HG02852 (cell line): Measurements from ENCODE around the gene TSPAN33.
A peak's percentile ranks its signal among the peaks of the same experiment; 100 is the strongest.
"Not testable (repeated sequence)": the region's sequence is repeated elsewhere in the genome, so short reads cannot be mapped to it uniquely, and the experiment has no call there.

Experiments
- ATAC-seq: cut with Tn5 transposase; IDR thresholded peaks from one replicate; pipeline ENCODE4 v1.9.1; 2021; ENCODE audit warnings: mild to moderate bottlenecking, moderate library complexity; ENCODE audit not compliant: unreplicated experiment

The TSPAN33 gene

DNA sequence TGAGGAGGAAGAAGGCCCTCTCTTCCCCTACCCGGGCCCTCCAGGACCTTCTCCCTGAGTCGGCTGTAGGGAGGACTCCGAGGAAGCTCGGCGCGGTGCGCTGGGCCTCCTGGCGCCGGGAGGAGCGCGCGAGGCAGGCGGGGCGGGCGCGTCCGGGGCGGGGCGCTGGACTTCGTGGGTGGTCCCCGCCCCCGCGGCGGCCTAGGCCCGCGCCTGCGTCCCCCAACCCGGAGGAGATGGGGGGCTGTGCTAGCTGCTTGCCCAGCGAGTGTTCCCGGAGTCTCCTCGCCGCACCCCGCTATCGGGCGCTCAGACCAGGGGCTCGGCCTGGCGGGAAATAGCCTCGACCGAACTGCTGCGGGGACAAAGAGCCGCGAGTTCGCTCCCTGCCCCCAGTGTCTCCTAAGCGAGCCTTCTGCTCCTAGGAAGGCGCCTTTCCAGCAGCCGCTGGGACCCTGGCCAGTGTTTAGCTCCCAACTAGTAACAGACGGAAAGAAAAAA is 24.7 kb downstream of the TSPAN33 start:
- peak; percentile 25 for ATAC-seq

- peak; percentile 68 for ATAC-seq
Observed at GRCh38 chr7:129169686-129170440, 25.4 kb downstream of the TSPAN33 start.

DNA sequence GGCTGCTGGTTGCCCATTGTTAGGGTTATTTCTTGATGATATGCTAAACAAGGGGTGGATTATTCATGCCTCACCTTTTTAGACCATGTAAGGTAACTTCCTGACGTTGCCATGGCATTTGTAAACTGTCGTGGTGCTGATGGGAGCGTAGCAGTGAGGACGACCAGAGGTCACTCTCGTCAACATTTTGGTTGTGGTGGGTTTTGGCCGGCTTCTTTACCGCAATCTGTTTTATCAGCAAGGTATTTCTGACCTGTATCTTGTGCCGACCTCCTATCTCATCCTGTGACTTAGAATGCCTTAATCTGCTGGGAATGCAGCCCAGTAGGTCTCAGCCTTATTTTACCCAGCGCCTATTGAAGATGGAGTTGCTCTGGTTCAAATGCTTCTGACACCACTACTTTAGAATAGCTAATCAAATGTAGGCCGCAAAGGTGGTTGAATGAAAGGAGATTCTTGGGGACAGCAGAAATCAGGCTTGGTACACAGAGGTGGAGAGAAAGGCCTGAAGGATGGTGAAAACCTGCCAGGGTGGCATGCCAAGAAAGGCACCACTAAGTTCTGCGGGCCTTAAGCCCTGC is 26.0 kb downstream of the TSPAN33 start:
- ATAC-seq = no peak

DNA sequence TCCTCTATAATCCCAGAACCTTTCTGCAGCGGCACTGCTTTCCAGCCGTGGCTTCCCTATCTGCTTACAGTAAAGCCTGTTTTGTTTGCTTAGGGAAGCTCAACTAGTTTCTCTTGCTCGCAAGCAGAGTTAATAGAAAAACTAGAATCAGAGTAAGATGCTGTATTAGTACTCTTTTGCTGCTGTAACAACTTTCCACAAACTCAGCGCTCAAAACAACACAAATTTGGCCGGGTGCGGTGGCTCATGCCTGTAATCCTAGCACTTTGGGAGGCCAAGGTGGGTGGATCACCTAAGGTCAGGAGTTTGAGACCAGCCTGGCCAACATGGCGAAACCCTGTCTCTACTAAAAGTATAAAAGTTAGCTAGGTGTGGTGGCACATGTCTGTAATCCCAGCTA is 29.4 kb downstream of the TSPAN33 start:
- ATAC-seq = not testable (repeated sequence)

GRCh38 chr7:129176916-129177710 is 32.6 kb downstream of the TSPAN33 start:
- no peak for ATAC-seq

DNA sequence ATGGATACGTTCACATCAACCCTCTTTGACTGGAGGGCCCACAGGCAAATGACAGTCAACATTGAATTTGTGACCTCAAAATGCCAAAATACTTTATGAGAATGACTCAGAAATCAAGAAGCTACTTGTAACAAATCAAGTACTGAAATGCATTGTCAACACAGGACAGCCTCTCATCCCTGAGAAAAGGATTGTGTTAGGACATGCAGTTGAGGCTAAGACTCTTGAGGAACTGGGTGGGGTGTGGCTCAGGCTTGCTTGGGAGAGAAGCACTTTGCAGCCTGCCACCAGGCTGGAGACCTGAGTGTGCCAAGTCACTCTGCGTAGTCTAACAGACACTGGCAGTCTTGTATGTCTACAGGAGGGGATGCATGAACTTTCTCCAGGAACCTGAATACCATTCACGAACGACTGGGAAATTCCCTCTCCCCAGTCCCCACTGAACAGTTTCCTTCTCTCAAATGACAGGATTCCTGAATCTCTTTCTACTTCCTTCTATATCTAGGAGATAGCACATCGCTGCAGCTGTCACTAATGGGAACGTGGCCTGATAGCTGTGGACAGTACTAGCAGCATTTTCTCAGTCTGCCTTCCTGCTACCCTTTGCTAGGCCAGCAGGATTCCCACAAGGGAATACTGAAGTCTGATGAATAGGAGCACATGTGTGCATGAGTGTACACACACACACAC is 40.6 kb downstream of the TSPAN33 start:
- no peak for ATAC-seq

- ATAC-seq = no peak
Observed at GRCh38 chr7:129186749-129187260, 42.3 kb downstream of the TSPAN33 start.

DNA sequence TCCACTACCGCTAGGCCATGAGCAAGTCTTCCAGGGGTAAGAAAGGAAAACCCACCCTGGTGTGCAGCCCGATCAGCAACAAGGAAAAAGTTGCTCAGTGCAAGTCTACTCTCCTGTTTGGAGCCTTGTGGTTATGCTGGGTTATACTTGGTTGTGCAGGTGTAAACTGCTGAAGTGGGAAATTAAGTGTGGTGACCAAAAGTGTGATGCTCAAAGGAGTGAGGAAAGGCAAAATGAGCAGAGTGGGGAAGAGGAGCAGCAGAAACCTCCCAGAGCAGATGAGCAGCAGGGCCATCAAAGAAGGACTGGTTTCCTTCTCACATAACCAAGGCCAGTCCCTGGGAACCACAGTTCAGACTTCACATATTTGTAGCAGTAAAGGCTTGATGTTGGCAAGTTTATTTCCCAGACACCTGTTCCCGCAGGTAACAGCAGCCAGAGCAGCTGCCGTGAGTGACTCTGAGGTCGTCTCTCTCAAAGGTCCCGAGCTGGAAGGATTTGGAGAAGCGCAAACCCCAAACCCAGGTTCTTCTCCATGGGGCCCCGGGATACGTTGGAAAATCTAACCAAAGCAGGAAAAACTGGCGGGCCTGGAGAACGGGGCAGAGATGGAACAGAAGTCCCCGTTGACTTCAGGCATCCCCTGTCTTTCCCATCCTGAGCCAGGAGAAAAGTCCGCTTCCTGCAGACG is 43.3 kb downstream of the TSPAN33 start:
- ATAC-seq = no peak

DNA sequence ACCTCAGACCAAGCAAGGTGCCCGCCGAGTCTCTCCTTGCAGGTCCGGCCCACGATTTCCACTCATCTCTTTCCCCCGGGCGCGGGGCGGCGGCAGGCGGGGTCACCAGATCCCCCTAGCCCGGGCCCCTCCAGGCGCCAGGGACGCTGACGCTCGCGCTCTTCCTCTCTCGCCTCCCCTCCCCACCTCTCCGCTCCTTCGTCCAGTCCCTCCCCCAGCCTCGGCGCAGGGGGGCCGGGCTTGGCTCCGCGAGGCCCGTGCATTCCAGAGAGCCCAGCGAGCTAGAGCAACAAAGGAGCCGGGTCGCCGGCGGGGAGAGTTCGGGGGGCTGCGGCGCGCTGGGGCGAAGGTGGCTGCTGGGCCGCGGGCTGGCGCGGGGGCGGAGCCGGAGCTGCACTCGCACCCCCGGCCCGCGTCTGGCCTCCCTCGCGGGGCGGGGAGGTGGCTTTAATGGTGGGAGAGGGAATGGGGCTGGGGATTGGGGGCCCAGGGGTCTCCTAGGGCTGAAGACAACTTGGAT is 43.9 kb downstream of the TSPAN33 start, which contains the start of gene SMO:
SMO (plus strand) TSS at position 262 of the 520 bp plus-strand sequence. CDS start 519 bp downstream, outside the sequence.
- no peak for ATAC-seq

GRCh38 chr7:129188892-129189660 is 44.6 kb downstream of the TSPAN33 start:
- ATAC-seq = no peak

DNA sequence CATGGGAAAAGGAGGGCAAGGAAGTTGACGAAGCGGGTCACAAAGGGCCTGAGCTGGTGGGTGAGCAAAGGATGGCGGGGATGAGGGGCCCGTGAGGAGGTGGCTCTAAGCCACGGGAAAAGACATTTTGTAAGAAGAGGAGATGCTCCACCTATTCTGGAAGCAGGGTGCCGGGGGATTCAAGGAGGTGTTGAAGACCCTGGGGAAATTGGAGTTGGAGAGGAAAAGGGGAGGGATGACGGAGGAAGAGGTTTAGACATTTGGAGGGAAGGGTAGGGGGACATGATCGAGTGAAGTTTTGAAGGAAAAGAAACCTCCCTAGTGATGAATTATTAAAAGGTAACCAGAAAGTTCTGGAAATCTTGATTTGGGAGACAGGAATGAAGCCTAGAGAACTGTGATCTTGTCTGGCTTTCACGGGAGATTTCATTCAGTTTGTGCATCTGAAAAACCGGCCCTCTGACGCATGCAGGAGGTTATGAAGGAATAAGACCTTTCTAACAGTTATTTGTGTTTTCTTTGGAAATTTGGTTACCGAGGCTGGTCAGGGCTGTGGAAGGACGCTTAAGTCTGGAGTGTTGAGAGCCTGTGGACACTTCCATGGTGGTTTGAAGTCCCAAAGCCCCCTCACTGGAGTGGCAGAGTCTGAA is 45.3 kb downstream of the TSPAN33 start:
- no peak for ATAC-seq

DNA sequence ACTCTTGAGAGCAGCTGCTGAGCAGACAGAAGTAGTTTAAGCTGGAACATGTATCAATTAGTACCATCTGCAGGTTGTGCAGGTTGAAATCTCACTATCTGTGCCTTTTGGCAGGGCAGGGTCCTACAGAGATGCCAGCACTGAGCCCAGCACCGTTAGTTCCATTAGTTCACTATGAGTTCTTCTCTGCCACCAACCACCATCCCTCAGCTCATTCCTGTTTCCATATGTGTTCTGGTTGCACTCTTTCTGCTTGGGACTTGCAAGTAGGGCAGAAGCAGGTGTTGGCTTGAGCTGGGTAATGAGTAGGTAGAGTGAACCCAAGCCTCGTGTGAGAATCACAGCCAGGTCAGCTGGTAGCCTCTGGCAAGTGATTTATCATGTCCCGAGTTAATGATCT is 46.8 kb downstream of the TSPAN33 start:
- ATAC-seq = no peak

DNA sequence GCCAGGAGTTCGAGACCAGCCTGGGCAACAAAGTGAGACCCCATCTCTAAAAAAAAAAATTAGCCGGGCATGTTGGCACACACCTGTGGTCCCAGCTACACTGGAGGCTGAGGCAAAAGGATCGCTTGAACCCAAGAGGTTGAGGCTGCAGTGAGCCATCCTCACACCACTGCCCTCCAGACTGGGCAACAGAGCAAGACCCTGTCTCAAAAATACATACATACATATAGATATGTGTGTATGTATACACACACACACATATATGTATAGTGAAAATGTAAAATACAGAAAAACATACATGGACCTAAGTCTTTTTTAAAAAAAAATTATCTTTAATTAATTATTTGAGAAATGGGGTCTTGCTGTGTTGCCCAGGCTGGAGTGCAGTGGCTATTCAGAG is 49.4 kb downstream of the TSPAN33 start:
- no peak for ATAC-seq

DNA sequence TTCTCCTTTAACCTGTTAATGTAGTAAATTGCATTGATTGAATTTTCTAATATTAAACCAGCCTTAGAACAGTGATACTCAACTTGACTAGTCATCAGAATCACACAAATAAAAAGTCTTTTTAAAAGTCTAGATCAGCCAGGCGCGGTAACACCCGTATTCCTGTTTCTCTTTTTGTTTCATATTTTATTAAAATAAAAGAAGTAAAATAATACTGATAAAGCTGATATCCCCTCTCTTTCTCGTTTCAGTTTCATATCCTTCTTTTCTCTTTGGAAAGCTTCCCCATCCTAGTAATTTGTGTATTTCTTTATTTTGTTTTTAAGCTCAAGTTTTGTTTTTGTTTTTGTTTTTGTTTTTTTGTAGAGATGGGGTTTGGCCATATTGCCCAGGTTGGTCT is 53.3 kb downstream of the TSPAN33 start:
- no peak for ATAC-seq

GRCh38 chr7:129199406-129199805 is 54.9 kb downstream of the TSPAN33 start:
- ATAC-seq = no peak

GRCh38 chr7:129202058-129202777 is 57.7 kb downstream of the TSPAN33 start:
- no peak for ATAC-seq

- ATAC-seq = no peak
Observed at GRCh38 chr7:129203050-129203741, 58.7 kb downstream of the TSPAN33 start.
